Thoracic aorta (tissue), 2 donors: ENCODE measurements around the gene AHDC1. TPM values are rescaled to one million over a fixed set of nuclear protein-coding genes. Genes with fewer than 3 reads are reported as not detected.

ENCODE experiments used
- ATAC-seq: fragments of 150-250 bp; one replicate; pipeline ENCODE4 v1.8.0; 2017; ENCODE audit warnings: low read depth; ENCODE audit not compliant: insufficient number of reproducible peaks, low FRiP score
- DNase-seq: peaks from one replicate; pipeline ENCODE4 v3.0.0-alpha.2; 2020; ENCODE audit warnings: low spot score
- H3K27ac ChIP-seq, 2 donors: fragments of 200-600 bp; sonication (generic); 1 replicate in 1 of 2; 2 replicates in 1 of 2; pipeline ENCODE4 v1.5.1; 2016; ENCODE audit warnings: mild to moderate bottlenecking in 2 of 2, moderate library complexity in 2 of 2
- H3K27me3 ChIP-seq: fragments of 200-600 bp; sonication (generic); replicated peaks from 2 replicates; pipeline ENCODE4 v1.6.0; 2016; ENCODE audit warnings: mild to moderate bottlenecking; ENCODE audit not compliant: insufficient read depth
- H3K36me3 ChIP-seq: fragments of 200-600 bp; sonication (generic); one replicate; pipeline ENCODE4 v1.5.1; 2016
- H3K4me1 ChIP-seq, 2 donors: fragments of 200-600 bp; sonication (generic); 1 replicate in 1 of 2; 2 replicates in 1 of 2; pipeline versions ENCODE4 v1.5.1 to v1.6.0; 2016; ENCODE audit warnings: low read depth in 2 of 2, mild to moderate bottlenecking in 1 of 2; ENCODE audit not compliant: control insufficient read depth in 1 of 2
- H3K4me3 ChIP-seq: fragments of 200-600 bp; sonication (generic); 2 replicates; pipeline ENCODE4 v1.5.1; 2016; ENCODE audit warnings: mild to moderate bottlenecking
- H3K9me3 ChIP-seq: fragments of 200-600 bp; sonication (generic); 2 replicates; pipeline ENCODE4 v1.5.1; 2016
- CTCF ChIP-seq: fragments of 200-600 bp; sonication (generic); IDR thresholded peaks from one replicate; pipeline ENCODE4 v1.5.1; 2019; ENCODE audit warnings: antibody characterized with exemption
- total RNA-seq, 2 donors: library from RNA; depleted of rRNA; stranded (reverse); fragments of >200 nt; gene quantifications; one replicate each; pipeline versions ENCODE4 v1.1.0 to v1.2.3, GENCODE V29; 2016

AHDC1 gene
- total RNA-seq, 2 donors from 2014 or later, result 38.3 to 55.4 TPM

GRCh38 chr1:27588256-27589232 lies 15.4 kb downstream of the AHDC1 start:
- DNase-seq, result no peak
- H3K4me3 ChIP-seq, result no peak overlapping the region
- no peaks in the 10 kb centered on the region for H3K9me3 ChIP-seq
- H3K27me3 ChIP-seq, result no peaks in the 10 kb centered on the region
- H3K27ac ChIP-seq, result peak overlapping the region; percentile 69 to 74
- no peak for TF ChIP-seq CTCF
- H3K4me1 ChIP-seq, result peaks cover 28 to 70% of the 10 kb centered on the region in 2 donors
- no peaks in the 10 kb centered on the region for H3K36me3 ChIP-seq
- no peak for ATAC-seq

- ATAC-seq (no peak), DNase-seq (no peak)
- H3K27me3 ChIP-seq, result no peaks in the 10 kb centered on the region
- peaks cover 23 to 63% of the 10 kb centered on the region in 2 donors for H3K4me1 ChIP-seq
- H3K9me3 ChIP-seq, result no peaks in the 10 kb centered on the region
- no peak overlapping the region for H3K27ac ChIP-seq
- H3K4me3 ChIP-seq, result no peak overlapping the region
- H3K36me3 ChIP-seq, result no peaks in the 10 kb centered on the region
- no peak for TF ChIP-seq CTCF
These were observed 18.3 kb downstream of the AHDC1 start for GRCh38 chr1:27585684-27586083.

- ATAC-seq, result no peak
- no peaks in the 10 kb centered on the region for H3K9me3 ChIP-seq
- H3K27ac ChIP-seq, result peak overlapping the region in 1 of 2 donors; percentile 42
- no peak for DNase-seq
- no peaks in the 10 kb centered on the region for H3K36me3 ChIP-seq
- no peak overlapping the region for H3K4me3 ChIP-seq
- TF ChIP-seq CTCF, result no peak
- H3K4me1 ChIP-seq, result peaks cover 12 to 62% of the 10 kb centered on the region in 2 donors
- no peaks in the 10 kb centered on the region for H3K27me3 ChIP-seq
These were observed 19.5 kb downstream of the AHDC1 start for GRCh38 chr1:27584453-27584852.

GRCh38 chr1:27583479-27583878 lies 20.5 kb downstream of the AHDC1 start:
- DNase-seq (no peak), ATAC-seq (no peak)
- Histone ChIP-seq H3K27me3 (no peaks in the 10 kb centered on the region), H3K4me1 (peaks cover 12 to 61% of the 10 kb centered on the region in 2 donors), H3K9me3 (no peaks in the 10 kb centered on the region), H3K36me3 (no peaks in the 10 kb centered on the region), H3K4me3 (no peak overlapping the region), H3K27ac (peak overlapping the region in 1 of 2 donors; percentile 45)
- TF ChIP-seq CTCF, result no peak

GRCh38 chr1:27581823-27582243 lies 22.1 kb downstream of the AHDC1 start:
- H3K27me3 ChIP-seq, result no peaks in the 10 kb centered on the region
- H3K27ac ChIP-seq, result peak overlapping the region; percentile 73 to 80
- DNase-seq (no peak), ATAC-seq (peak; percentile 52)
- no peaks in the 10 kb centered on the region for H3K36me3 ChIP-seq
- peaks cover 26 to 67% of the 10 kb centered on the region in 2 donors for H3K4me1 ChIP-seq
- no peak for TF ChIP-seq CTCF
- no peaks in the 10 kb centered on the region for H3K9me3 ChIP-seq
- no peak overlapping the region for H3K4me3 ChIP-seq
